SK-N-MC (cell line): Measurements from ENCODE around the gene PARD6B.

Source experiments
- EZH2 ChIP-seq: fragments of 200-600 bp; sonication (generic); IDR thresholded peaks from one replicate; pipeline ENCODE4 v1.6.1; 2017; ENCODE audit warnings: antibody characterized with exemption
- POLR2AphosphoS5 ChIP-seq: IDR thresholded peaks from 2 replicates; pipeline ENCODE4 v1.6.1; 2012; ENCODE audit warnings: mild to moderate bottlenecking, low read depth, low read length, borderline replicate concordance

- TF ChIP-seq EZH2 = no peak
- TF ChIP-seq POLR2AphosphoS5 = no peak
Observed at GRCh38 chr20:50762435-50763220, 31.2 kb downstream of the PARD6B start.
